Measurements from ENCODE around the gene PLCH2.
"Not testable (repeated sequence)": the region's sequence is repeated elsewhere in the genome, so short reads cannot be mapped to it uniquely, and the experiment has no call there.

PLCH2 gene

DNA sequence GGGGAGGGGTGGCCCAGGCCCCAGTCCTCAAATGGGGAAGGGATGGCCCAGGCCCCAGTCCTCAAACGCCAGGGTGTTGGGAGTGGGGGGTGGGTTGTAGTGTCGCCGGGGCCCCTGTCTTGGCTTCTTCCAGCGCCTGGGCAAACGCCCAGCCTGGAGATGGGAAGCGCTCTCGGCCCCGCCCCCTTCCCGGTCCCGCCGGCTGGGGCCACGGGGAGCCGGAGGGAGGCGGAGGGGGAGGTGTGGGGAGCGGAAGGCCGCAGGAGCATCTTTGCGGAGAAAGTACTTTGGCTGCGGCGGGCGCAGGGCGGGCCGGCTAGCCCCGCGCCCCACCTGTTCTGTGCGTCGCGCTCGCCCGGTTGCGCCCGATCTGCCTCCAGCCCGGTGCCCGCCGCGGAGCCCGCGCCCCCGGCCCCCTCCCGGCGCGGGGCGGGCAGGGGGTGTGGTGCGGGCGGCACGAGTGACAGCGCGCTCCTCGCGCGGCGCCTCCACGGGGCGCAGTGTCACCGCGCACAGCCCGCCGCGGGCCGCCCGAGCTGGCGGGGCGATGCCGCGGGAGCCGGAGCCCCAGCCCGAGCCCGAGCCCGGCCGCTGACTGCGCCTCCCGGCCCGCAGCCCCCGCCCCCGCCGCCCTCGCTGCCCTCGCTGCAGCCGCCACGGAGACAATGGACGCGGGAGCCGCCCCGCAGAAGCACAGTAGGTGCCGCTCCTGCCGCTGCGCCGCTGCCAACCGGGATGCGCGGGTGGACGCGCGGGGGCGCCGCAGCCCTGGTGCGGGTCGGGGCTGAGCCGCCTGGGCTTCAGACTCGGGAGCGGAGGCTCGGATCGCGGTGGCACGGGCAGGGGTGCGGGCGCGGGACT is 32.6 kb upstream of the PLCH2 start:
- no peak for DNase-seq

DNA sequence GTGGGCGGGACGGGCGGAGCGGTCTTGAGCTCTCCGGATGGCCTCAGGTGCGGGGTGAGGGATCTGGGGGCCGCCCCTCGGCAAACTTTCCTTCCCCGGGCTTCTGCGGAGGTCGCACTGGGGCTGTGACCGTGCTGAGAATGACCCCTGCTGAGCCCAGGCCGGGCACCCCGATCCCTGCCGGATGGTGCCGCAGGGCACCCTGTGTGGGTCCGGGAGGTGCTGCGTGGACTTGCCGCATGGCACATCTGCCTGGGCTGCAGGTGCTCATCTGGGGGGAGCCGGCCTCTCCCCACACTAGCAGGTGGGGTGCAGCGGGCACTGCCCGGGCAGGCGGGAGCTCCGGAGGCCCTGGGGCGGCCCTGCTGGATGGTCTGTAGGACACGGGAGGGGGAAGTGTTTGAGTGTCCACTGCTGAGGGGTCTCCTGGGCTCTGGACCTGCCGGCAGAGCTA is 31.9 kb upstream of the PLCH2 start:
- no peak for DNase-seq

DNA sequence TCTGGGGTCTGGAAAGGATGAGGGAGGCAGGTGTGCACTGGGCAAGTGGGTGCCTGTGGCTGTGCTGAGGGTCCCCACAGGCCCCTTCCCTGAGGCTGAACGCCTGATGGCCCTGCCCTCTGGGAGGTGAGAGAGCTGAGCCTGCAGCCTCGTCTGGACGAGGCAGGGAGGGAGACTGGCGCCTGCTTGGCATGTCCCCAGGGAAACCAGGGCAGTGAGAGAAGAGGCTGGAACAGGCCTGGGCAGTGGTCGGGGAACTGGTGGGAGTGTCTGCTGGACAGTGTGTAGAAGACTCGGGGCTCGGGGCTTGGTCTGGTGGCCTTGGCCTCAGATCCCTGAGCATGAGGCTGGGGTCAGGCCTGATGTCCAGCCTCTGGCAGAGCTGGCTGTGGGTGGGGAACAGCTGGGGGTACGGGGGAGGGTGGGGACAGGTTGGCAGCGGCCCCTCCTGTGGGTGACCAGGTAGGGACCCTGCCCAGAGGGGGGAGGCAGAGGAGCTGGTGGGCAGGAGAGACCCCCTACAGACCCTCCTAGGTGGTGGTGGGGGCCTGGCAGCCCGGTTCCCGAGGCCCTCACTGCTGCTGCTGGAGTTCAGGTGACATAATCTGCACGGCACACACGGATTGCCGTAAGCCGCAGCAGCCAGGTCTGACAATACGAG is 30.8 kb upstream of the PLCH2 start:
- DNase-seq = no peak

DNA sequence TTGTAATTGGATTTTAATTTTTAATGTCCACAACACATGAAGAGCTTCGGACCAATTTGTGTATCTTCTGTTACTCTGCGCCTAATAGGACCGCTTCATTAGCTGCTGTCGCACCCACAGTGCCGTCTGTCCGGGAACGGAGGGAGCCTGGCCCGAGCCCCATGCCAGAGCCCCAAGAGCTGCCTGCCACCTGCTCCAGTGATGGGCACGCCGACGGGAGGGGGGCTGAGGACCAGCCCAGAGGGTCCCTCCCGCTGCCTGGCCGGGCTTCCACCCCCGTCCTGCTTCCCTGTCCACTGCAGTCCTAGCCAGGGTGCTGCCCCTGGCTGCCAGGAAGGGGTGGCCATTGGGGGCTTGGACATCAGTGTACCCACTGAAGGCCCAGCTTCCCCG is 30.3 kb upstream of the PLCH2 start:
- no peak for DNase-seq

DNA sequence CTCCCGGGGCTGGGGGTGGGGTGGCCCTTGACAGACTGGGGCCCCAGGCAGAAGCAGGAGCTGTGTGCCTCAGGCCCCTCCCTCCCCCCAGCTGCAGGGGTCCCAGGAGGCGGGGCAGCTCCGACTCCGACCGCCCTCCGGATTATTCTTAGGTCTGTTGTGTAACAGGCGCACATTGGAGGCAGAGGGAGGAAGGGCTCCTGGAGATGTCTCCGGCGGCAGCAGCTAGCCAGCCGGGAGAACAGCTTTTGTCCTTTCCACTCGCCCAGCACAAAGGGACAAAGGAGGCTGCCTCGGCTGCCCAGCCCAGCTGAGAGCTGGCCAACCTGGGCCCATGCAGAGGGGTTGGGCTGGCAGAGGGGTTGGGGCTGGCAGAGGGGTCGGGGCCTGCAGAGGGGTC is 29.7 kb upstream of the PLCH2 start:
- DNase-seq = no peak

DNA sequence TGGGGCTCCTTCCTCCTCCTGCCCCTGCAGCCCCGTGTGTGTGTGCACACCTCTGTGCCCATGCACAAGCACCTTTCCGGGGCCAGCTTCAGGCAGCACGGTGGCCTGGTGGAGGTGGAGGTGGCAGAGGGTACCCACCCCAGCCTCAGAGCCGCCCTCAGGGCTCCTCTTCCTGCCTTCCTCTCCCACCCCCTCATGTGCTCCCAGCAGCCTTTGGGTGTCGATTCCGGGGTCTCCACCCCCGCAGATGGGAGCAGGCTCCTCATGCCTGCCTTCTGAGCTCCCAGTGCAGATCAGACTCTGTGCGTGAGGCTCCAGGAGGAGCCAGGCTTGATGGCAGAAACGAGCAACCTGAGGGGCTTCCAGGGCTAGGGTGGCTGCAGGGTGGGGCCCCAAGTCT is 29.2 kb upstream of the PLCH2 start:
- DNase-seq = no peak

DNA sequence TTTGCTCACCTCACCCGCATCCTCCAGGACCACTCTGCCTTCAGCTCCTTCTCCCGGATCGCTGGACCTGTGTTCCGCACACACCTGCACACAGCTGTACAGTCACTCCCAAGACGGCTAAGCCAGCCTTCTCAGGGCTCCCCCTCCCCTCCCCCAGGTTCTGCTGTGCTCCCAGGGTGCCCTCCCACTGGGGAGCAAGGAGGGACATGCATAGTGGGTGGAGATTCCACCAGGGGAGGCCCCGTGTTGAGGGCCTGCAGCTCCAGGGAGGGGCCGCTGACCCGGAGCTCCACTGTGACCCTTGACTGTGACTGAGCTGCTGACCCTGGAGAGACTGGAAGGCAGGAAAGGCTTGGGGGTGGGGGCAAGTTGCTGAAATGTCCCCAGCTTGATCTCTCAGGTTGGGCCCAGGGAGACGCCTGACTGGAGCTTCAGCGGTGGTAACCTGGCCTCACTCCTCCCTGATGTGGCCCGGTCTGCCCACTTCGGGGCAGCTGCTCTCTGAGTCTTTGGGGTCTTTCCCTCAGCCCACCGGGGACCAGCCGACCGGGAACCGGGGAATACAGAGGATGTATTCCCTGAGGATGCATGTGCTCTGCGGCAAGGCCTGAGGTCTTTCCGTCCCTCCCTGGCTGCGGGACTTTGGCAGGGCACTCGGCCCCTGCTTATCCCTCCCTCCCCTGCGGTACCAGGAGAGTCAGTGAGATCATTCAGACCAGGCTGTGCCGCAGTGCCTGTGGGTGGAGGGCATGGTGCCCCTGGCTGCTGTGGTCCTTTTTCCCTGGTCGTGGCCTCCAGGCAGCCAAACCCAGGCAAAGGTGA is 28.6 kb upstream of the PLCH2 start:
- no peak for DNase-seq

DNA sequence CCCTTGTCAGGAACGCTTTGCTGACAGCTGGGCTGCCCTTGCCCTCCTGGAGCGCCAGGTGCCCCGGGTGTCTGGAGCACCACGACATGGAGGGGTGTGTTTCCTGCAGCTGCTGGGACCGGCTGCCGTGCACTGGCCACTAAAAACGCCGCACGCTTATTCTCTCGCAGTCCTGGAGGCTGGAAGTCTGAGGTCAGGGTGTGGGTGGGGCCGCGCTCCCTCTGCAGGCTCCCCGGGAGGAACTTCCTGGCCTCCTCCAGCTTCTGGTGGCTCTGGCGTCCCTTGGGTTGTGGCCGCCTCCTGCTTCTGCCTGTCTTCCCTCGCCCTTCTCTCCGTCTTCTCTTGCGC is 28.0 kb upstream of the PLCH2 start:
- DNase-seq = no peak

DNA sequence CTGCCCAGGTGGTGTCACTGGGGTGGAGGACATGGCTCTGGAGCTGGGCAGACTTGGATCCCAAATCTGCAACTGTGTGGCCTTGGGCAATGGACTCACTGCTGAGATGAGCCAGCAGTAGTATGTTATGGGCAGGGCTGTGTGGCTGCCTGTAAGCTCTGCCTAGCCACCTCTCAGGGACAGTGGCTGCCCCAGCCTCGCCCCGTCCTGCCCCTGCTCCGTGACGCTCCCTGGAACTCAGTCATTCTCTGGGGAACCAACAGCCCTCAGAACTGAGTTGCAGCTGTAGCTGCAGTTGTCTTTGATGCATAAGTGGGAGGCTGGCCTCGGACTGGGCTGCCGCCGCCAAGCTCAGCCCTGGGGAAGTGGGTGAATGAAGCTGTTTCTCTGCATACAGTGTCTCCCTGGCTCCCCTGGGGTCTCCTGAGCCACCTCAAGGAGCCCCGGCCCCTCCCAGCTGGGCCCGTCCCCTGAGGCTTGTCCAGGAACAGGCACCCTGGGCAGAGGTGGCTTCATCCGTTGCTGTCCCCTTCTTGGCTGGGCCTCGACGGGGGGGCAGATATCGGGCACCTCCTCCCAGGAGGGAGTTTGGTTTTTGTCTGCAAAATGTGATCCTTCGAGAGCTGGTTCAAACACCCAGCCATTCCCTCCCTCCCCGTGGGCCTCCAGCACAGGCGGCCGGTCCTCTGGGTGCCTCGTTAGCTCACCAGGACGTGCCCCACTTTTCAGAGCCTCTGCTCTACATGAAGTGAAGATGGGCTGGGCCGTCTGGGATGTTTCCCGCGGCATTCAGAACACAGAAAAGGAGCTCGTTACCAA is 26.2 kb upstream of the PLCH2 start:
- no peak for DNase-seq

DNA sequence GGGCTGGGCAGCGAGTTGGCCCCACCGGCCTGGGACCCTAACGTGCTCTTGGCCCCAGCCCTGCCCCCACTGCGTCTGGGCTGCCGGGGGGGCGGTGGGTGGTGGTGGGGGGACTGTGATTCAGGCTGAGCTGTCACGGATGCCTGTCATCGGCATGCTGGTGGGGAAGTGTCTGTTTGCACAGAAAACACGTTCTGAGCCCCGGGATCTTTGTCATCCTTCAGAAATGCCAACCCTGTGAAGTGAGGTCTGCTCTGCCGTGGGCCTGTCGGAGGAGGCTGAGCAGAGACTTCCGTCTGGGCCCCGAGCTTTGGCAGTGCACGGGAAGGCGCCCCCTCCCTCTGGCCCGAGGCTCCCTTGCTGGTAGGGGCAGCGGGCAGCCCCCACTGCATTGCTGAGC is 24.3 kb upstream of the PLCH2 start:
- no peak for DNase-seq

DNA sequence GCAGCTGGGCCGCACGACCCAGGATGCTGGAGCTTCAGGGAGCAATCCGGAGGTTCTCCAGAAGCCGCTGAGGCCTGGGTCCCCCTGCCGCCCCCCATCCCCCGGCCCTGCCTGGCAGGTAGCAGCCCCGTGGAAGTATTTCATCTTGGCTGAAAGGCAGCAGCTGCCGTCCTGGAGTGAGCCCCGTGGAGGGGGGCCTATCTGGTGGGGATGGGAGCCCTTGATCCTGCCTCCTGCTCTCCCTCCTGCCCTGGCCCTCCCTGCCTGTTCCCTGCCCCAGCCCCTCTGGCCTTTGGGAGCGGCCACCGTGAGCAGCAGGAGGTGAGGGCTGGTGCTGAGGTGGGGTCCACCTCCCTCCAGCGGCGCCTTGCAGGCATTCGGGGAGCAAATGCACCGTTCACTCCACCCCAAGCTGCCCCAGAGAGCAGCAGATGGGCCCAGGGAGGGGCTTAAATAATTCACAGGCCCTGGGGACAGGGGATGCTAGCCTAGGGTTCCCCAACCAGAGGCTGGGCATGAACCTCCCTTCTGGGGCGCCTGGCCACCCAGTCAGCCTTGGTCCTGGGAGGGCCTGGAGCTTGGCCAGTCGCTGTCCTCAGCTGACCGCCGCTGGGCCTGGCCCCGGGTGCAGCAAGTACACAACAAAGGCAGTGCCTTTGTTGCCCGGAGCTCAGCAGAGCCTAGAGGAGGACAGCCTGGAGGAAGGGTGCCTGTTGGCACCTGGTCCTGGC is 23.7 kb upstream of the PLCH2 start:
- no peak for DNase-seq

DNA sequence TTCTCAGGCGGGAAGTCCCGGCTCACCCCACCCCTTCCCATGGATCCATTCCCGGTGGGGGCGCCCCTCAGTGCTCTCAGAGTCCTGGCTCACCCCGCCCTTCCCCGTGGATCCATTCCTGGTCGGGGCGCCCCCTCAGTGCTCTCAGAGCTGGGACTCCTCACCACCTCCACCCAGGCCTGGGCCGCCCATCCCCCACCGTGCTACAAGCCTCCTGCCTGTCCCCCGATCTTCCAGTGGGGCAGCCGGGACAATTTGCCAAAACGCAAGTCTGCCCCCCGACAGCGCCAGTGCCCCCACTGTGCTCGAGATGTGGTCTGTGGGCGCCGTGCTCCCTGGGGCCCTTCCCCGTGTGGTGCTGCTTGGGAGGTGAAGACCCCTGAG is 23.2 kb upstream of the PLCH2 start:
- DNase-seq = no peak

DNA sequence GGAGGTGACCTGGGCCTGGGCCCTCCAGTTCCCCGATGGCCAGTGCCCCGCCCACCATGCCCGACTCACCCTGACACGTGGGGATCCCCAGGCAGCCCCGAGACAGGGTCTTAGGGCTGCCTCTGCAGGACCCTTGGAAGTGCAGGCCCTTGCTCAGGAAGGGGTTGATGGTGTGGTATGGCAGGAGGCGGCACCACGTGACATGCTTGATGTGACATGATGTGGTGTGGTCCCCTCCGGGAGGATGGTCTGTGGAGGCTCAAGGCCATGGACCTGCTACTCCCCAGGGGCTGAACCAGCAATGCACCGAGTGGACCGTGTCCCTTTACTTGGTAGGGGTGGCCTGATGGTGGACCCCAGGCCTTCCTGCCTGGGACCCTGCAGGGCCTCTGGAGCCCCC is 21.9 kb upstream of the PLCH2 start:
- DNase-seq = no peak

DNA sequence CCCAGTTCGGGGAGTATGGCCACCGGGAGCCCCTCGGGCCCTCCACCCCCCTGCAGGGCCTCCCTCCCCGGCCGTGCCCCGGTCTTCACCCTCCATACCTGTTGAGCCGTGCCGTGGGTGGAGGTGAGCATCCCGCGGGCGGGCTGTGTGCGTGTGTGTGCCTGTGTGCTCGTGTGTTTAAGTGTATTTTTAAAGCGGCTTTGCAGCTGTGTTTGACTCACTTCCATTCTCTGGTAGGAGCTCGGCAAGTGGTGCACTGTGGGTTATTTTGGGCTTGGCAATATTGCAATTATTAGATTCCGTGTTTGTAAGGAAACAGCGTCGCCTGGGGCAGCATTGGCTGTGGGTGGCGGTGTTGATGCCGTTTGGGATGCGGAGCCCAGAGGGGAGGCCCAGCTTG is 20.3 kb upstream of the PLCH2 start:
- DNase-seq = no peak

DNA sequence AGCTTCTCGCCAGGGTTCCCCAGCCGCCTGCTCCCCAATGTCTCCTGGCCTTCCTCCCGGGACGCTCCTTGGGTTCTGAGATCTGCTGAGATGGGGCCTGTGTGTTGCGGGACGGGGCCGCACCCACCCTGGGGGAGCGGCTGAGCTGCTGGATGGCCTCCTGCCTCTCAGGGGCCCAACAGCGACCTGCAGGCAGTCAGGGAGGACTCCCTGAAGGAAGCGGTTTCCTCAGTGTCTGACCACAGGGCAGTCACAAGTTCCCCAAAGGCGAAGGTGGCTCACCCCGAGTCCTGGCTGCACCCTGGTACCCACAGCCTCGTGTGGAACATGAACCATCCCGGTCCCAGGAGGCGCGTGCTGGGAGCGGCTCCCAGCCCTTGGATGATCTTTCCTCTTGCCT is 18.6 kb upstream of the PLCH2 start:
- DNase-seq = no peak

DNA sequence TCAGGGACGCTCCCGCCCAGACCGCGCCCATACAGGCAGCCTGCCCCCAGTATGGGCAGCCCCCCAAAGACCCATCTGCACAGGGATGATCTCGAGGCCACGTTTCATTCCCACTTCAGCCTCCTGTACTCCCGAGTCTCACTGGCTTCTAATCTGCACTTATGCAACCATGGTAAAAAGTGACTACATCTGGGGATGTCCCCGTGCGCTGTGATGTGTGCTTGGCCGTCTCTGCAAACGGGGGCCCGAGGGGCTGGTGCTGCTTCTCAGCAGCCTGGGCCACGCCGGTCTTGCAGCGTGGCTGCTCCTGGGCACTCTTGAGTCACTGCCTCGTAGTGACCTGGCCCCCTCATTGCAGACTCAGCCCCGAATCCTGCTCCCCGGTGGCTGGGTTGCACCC is 17.4 kb upstream of the PLCH2 start:
- DNase-seq = no peak

DNA sequence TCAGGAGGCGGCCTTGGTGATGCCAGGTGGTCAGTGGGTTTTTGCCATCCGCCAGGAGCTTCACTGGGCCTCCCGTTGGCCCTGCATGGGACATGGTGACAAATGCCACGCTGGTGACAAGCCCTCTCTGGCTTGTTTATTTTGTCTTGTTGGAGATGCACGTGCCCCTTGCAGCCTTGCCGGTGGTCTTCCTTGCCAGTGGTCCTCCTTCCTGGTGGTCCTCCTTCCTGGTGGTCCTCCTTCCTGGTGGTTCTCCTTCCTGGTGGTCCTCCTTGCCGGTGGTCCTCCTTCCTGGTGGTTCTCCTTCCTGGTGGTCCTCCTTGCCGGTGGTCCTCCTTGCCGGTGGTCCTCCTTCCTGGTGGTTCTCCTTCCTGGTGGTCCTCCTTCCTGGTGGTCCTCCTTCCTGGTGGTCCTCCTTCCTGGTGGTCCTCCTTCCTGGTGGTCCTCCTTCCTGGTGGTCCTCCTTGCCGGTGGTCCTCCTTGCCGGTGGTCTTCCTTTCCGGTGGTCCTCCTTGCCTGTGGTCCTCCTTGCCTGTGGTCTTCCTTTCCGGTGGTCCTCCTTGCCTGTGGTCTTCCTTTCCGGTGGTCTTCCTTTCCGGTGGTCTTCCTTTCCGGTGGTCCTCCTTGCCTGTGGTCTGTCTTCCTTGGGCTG is 16.9 kb upstream of the PLCH2 start:
- not testable (repeated sequence) for DNase-seq

DNA sequence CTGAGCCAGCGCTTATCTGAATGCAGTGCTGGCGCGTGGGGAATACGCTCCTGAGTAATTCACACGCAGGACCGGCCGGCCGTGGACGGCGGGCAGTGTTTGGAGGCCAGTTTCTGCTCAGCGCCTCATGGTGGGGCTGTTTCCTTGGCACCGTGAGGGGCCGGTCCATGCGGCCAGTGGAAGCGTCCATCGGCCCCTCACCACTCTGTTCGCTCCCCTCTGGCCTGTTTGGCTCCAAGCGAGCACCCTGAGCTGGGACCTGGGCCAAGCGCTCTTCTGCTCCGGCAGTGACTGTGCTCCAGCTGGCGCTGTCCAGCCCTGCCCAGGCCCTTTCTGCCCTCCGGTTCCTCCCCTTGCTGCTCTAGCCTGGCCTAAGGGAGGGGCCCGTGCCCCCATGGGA is 16.3 kb upstream of the PLCH2 start:
- DNase-seq = no peak

DNA sequence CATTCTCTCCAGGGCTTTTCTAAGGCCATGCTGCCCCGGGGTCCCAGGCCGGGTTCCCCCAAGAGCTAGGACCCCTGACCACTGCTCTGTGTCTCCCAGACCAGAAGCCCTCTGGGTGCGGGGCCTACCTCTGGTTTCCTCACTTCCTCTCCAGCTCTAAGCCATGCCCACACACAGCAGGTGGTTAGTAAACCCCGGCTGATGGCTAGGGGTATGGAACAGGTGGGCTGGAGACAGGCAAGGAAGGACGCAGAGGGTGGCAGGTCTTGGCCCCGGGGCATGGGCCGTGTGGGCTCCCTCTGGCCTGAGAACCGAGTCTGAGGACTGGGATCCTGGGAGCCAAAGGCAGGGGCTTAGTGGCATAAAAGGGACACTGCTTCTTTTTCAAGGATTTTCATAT is 15.9 kb upstream of the PLCH2 start:
- no peak for DNase-seq

DNA sequence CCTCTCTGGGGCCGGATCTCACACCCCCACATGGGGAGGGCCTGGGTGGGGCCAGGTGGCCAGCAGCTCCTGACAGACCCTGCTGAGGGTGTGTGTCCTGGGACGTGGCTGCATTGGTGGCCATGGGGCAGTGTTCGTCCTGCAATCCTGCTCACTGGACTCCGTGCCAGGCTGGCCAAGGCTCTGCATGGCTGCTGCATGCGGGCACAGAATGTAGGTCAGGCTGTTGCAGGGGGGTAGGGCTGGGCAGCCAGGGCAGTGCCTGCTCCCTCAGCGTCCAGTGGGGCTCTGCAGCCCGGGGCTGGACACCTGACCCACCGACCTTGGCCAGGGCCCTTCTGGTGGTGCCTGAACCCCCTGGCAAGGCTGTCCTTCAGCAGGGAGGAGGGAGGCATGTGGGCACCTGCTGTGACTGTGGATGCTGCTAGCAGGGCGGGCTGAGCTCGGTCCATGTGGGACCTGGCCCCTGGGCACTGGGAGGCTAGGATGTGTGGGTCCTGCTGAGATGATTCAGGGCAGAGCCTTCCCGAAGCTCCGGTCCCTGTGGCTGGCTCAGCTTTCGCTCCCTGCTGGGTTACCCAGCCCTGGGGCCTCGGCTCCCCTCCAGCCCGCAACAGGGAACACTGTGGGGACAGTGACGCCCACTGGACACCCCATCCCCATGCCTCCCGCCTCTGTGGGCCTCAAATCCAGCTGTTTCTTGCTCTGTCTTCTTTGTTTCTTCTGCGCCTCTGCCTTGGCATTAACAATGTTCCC is 14.9 kb upstream of the PLCH2 start:
- DNase-seq = no peak

DNA sequence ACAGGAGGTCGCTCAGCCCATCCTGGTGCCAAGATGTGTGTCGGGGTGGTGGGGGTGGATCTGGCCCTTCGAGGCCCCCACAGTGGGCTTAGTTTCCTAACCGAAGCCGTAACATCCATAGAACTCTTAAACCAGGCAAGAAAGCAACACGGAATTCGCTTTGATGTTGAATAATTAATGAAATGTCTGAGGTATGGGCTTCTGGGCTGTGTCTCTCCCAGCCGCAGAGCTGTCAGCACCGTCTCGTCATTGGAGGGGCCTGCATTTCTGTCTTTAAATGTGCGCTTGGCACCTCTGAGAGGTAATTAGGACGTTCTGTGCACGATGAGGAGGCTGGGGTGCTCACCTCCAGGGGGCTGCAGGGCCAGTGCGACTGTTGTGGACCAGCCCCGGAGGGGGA is 13.3 kb upstream of the PLCH2 start:
- DNase-seq = no peak

All from activated CD4-positive, CD25-positive, alpha-beta regulatory T cell (primary cell).